Activated CD8-positive, alpha-beta memory T cell treated with anti-CD3 and anti-CD28 coated beads, Interleukin-2, amount 10 ng/mL, durations not matched to agents 7 days and 5 days (primary cell): ENCODE results near the gene PHF5A. TPM values are rescaled to one million over a fixed set of nuclear protein-coding genes. Genes with fewer than 3 reads are reported as not detected.

ENCODE experiments used
- ATAC-seq: fragments of 150-1000 bp; cut with Tn5 transposase; one replicate; pipeline ENCODE4 v1.10.0; 2021; ENCODE audit warnings: moderate library complexity
- CTCF ChIA-PET: fragments of 350-600 bp; sonication (Branson Sonifier 250); formaldehyde crosslinking; loops from one replicate; lab custom pipeline; 2021; ENCODE audit warnings: antibody characterized with exemption; lab: Charles Lee
- DNase-seq: peaks from one replicate; pipeline ENCODE4 v3.0.0-alpha.2; 2020
- H3K27ac Mint-ChIP-seq: one replicate; pipeline ENCODE4 v1.8.0; 2021; ENCODE audit warnings: mild to moderate bottlenecking, mixed read lengths
- H3K27me3 Mint-ChIP-seq: one replicate; pipeline ENCODE4 v1.8.0; 2021; ENCODE audit warnings: mixed read lengths
- H3K36me3 Mint-ChIP-seq: one replicate; pipeline ENCODE4 v1.8.0; 2021; ENCODE audit warnings: mild to moderate bottlenecking, mixed read lengths
- H3K4me1 Mint-ChIP-seq: one replicate; pipeline ENCODE4 v1.8.0; 2021; ENCODE audit warnings: mixed read lengths
- H3K4me3 Mint-ChIP-seq: one replicate; pipeline ENCODE4 v1.8.0; 2021; ENCODE audit warnings: mild to moderate bottlenecking, moderate library complexity, mixed read lengths
- H3K9me3 Mint-ChIP-seq: one replicate; pipeline ENCODE4 v1.8.0; 2022; ENCODE audit warnings: low read depth, mixed read lengths
- total RNA-seq, 2 experiments: library from RNA; stranded (reverse); gene quantifications; one replicate each; pipeline ENCODE4 v1.2.3, GENCODE V29; 2021

PHF5A gene
- total RNA-seq, 2 experiments from 2014 or later, result 54.5 to 75.0 TPM

DNA sequence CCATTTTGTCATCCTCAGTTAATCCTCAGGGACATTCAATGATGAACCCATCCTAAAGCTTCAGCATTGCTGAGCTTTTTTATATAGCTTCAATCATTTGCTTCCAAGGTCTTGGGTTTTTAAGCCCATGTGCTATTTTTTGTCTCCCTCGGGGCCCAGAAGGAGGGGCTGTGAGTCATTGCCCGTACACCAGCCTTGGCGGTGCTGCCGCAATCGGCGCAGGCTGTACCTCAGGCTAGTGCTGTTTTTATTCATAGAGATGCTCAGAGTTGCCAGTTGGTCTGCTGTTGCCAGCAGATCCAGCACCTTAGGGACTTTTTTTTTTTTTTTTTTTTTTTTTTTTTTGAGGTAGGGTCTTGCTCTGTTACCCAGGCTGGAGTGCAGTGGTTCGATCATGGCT, 35.9 kb upstream of the PHF5A start:
- H3K4me3 Mint-ChIP-seq, result no peak overlapping the region
- DNase-seq (no peak), ATAC-seq (no peak)
- CTCF ChIA-PET, result interaction anchor here (1.0 to 3.2 kb wide), 2 partner anchors 24 to 100 kb away, joined by 3 to 13 read pairs; no protein-coding TSS in a partner anchor
- H3K9me3 Mint-ChIP-seq, result no peaks in the 10 kb centered on the region
- no peaks in the 10 kb centered on the region for H3K27me3 Mint-ChIP-seq
- no peaks in the 10 kb centered on the region for H3K36me3 Mint-ChIP-seq
- H3K27ac Mint-ChIP-seq, result no peak overlapping the region
- H3K4me1 Mint-ChIP-seq, result no peaks in the 10 kb centered on the region

GRCh38 chr22:41501209-41501608, 32.7 kb upstream of the PHF5A start:
- Mint-ChIP-seq H3K36me3 (peaks cover under 1% of the 10 kb centered on the region), H3K27me3 (no peaks in the 10 kb centered on the region)
- peak; percentile 50 for DNase-seq

GRCh38 chr22:41500303-41500702, 31.8 kb upstream of the PHF5A start:
- Mint-ChIP-seq H3K9me3 (no peaks in the 10 kb centered on the region), H3K27ac (no peak overlapping the region), H3K4me3 (no peak overlapping the region), H3K36me3 (peaks cover 2% of the 10 kb centered on the region), H3K27me3 (no peaks in the 10 kb centered on the region), H3K4me1 (no peaks in the 10 kb centered on the region)
- DNase-seq, result no peak
- CTCF ChIA-PET, result interaction anchor here (0.6 to 3.5 kb wide), 3 partner anchors 21 to 120 kb away, joined by 3 to 45 read pairs (median 5); no protein-coding TSS in a partner anchor
- ATAC-seq, result no peak

More at GRCh38 chr22:41501209-41501608, 32.7 kb upstream of the PHF5A start:
- Mint-ChIP-seq H3K9me3 (no peaks in the 10 kb centered on the region), H3K27ac (no peak overlapping the region), H3K4me1 (no peaks in the 10 kb centered on the region), H3K4me3 (no peak overlapping the region)
- peak; percentile 76 for ATAC-seq
- CTCF ChIA-PET, result interaction anchor here (0.9 to 3.5 kb wide), 5 partner anchors 16 to 121 kb away, joined by 3 to 45 read pairs (median 3); no protein-coding TSS in a partner anchor

DNA sequence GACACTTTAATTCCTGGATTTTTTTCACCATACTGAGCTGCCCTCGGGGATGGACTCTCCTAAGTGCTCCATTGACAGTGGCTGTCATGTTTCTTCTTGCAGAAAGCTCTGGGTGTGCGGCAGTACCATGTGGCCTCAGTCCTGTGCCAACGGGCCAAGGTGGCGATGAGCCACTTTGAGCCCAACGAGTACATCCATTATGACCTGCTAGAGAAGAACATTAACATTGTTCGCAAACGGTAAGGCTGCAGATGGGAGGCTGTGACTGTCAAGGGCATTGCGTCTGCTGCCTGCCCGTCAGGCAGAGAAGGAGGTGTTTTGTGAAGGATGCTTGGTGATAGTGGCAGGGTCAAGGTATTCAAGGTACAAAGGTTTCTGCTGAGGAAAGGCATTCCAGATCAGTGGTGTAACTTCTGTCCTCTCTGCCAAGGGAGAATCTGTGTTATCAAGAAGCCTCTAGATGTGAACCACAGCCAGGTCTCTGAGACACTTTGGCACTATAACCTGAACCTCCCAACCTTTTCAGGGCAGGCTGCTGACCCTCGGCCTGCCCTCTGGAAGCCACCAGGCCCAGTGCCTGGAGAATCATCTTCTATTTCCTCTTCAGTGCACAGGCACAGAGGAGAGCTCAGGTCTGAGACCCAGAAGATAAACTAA, 31.3 kb upstream of the PHF5A start:
- Mint-ChIP-seq H3K9me3 (no peaks in the 10 kb centered on the region), H3K36me3 (peaks cover 2% of the 10 kb centered on the region), H3K4me3 (no peak overlapping the region), H3K27me3 (no peaks in the 10 kb centered on the region), H3K4me1 (no peaks in the 10 kb centered on the region), H3K27ac (no peak overlapping the region)
- DNase-seq, result no peak
- ATAC-seq, result no peak
- CTCF ChIA-PET, result interaction anchor here (0.6 to 1.4 kb wide), 5 partner anchors 21 to 120 kb away, joined by 3 to 6 read pairs (median 5); no protein-coding TSS in a partner anchor

GRCh38 chr22:41498303-41498835, 29.9 kb upstream of the PHF5A start:
- H3K4me1 Mint-ChIP-seq, result no peaks in the 10 kb centered on the region
- no peak for ATAC-seq
- CTCF ChIA-PET, result no interaction called here

GRCh38 chr22:41491374-41492100, 23.0 kb upstream of the PHF5A start:
- Mint-ChIP-seq H3K4me3 (no peak overlapping the region), H3K27ac (no peak overlapping the region), H3K27me3 (no peaks in the 10 kb centered on the region), H3K9me3 (no peaks in the 10 kb centered on the region), H3K36me3 (peaks cover 4% of the 10 kb centered on the region), H3K4me1 (peaks cover 2% of the 10 kb centered on the region)
- DNase-seq, result no peak
- CTCF ChIA-PET, result interaction anchor here (0.5 to 2.7 kb wide), 3 partner anchors 35 to 1036 kb away, joined by 3 to 10 read pairs (median 3); no protein-coding TSS in a partner anchor
- ATAC-seq, result no peak

More at GRCh38 chr22:41498303-41498835, 29.9 kb upstream of the PHF5A start:
- Mint-ChIP-seq H3K27ac (no peak overlapping the region), H3K36me3 (peaks cover 2% of the 10 kb centered on the region), H3K9me3 (no peaks in the 10 kb centered on the region), H3K4me3 (no peak overlapping the region), H3K27me3 (no peaks in the 10 kb centered on the region)
- no peak for DNase-seq

- no peak for DNase-seq
- no peak overlapping the region for H3K4me3 Mint-ChIP-seq
- peaks cover 8% of the 10 kb centered on the region for H3K4me1 Mint-ChIP-seq
- peaks cover 2% of the 10 kb centered on the region for H3K36me3 Mint-ChIP-seq
- no peaks in the 10 kb centered on the region for H3K9me3 Mint-ChIP-seq
- no peaks in the 10 kb centered on the region for H3K27me3 Mint-ChIP-seq
- no peak for ATAC-seq
- CTCF ChIA-PET, result interaction anchor here (1.1 to 1.2 kb wide), 2 partner anchors 29 to 180 kb away, joined by 3 to 4 read pairs; no protein-coding TSS in a partner anchor
- H3K27ac Mint-ChIP-seq, result no peak overlapping the region
Observed at GRCh38 chr22:41488596-41489385, 20.3 kb upstream of the PHF5A start.

DNA sequence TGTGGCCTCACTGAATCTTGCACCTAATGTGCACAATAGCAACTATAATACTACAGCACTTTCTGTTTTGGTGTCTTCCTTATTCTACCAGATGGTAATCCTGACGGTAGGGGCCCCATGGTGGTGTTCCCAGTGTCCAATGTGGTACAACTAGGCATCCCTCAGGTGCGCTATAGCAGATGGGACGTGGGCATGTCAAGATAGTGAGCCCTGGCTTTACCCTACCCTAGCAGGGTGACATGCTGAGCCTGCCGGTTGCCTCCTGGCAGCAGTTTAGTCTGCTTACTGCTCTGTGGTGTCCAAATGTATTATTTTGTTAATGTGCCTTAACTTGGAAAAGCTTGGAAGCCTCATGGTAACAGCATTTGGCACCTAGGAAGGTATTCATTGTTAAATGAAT, 19.6 kb upstream of the PHF5A start:
- H3K27me3 Mint-ChIP-seq, result no peaks in the 10 kb centered on the region
- H3K27ac Mint-ChIP-seq, result no peak overlapping the region
- no peaks in the 10 kb centered on the region for H3K9me3 Mint-ChIP-seq
- ATAC-seq, result no peak
- CTCF ChIA-PET, result interaction anchor here (1.1 to 1.2 kb wide), 2 partner anchors 30 to 179 kb away, joined by 3 to 4 read pairs; no protein-coding TSS in a partner anchor
- no peak for DNase-seq
- H3K4me1 Mint-ChIP-seq, result peaks cover 8% of the 10 kb centered on the region
- H3K36me3 Mint-ChIP-seq, result peaks cover 2% of the 10 kb centered on the region
- H3K4me3 Mint-ChIP-seq, result no peak overlapping the region

GRCh38 chr22:41487037-41487935, 18.8 kb upstream of the PHF5A start:
- peaks cover 15% of the 10 kb centered on the region for H3K4me1 Mint-ChIP-seq
- DNase-seq, result no peak
- no peak for ATAC-seq
- no peak overlapping the region for H3K4me3 Mint-ChIP-seq
- CTCF ChIA-PET, result interaction anchor here (1.5 kb wide), 1 partner anchor 39 kb away, joined by 3 read pairs; no protein-coding TSS in a partner anchor
- no peaks in the 10 kb centered on the region for H3K9me3 Mint-ChIP-seq
- peaks cover 2% of the 10 kb centered on the region for H3K36me3 Mint-ChIP-seq
- H3K27me3 Mint-ChIP-seq, result no peaks in the 10 kb centered on the region
- H3K27ac Mint-ChIP-seq, result no peak overlapping the region

GRCh38 chr22:41485033-41485432, 16.5 kb upstream of the PHF5A start:
- no peaks in the 10 kb centered on the region for H3K9me3 Mint-ChIP-seq
- H3K27me3 Mint-ChIP-seq, result no peaks in the 10 kb centered on the region
- H3K4me1 Mint-ChIP-seq, result peaks cover 24% of the 10 kb centered on the region

DNA sequence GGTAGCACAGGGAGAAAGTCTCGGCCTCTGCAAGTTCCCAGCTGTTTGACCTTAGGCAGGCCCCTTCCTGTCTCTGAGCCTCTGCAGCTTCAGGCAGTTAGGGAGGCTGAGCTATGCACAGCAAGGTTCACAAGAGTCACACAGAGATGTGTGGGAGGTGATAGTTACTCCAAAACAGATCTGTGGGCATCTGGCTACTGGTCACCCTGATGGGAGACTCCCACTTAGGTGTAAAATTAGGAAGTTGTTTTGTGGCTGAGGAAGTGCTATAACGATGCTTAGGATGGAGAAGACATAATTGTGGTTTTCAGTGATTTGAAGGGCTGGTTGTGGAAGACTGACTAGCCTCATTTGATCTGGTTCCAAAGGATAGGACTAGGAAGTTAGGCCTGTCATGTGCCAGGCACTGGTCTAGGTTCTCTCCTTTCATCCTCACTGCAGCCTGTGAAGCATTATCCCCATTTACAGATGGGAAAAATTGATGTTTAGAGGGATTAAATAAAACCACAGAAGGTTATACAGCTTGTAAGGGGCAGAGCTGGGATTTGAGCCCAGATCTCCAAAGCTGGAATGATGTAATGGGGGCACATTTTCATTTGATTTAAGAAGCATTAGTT, 13.9 kb upstream of the PHF5A start:
- Mint-ChIP-seq H3K4me1 (peaks cover 26% of the 10 kb centered on the region), H3K36me3 (peaks cover 2% of the 10 kb centered on the region), H3K4me3 (no peak overlapping the region), H3K27ac (no peak overlapping the region), H3K27me3 (no peaks in the 10 kb centered on the region), H3K9me3 (no peaks in the 10 kb centered on the region)
- ATAC-seq (peak; percentile 30), DNase-seq (no peak)
- CTCF ChIA-PET, result interaction anchor here (1.0 to 1.7 kb wide), 3 partner anchors 14 to 79 kb away, joined by 3 to 5 read pairs (median 4); partner anchors contain the start of genes ACO2 and PHF5A

More at GRCh38 chr22:41485033-41485432, 16.5 kb upstream of the PHF5A start:
- H3K27ac Mint-ChIP-seq, result no peak overlapping the region
- DNase-seq, result no peak
- H3K4me3 Mint-ChIP-seq, result no peak overlapping the region
- ATAC-seq, result no peak
- CTCF ChIA-PET, result interaction anchor here (0.7 to 1.5 kb wide), 2 partner anchors 15 to 42 kb away, joined by 4 read pairs; no protein-coding TSS in a partner anchor
- H3K36me3 Mint-ChIP-seq, result peaks cover 2% of the 10 kb centered on the region
